HG03575 (cell line): Measurements from ENCODE around the gene TRIM41.

Experiments
- ATAC-seq: cut with Tn5 transposase; IDR thresholded peaks from one replicate; pipeline ENCODE4 v1.9.1; 2021; ENCODE audit not compliant: unreplicated experiment, insufficient number of reproducible peaks, low FRiP score; ENCODE audit errors: extremely low read depth

TRIM41 gene

GRCh38 chr5:181191526-181192336 lies 31.4 kb upstream of the TRIM41 start:
- no peak for ATAC-seq

DNA sequence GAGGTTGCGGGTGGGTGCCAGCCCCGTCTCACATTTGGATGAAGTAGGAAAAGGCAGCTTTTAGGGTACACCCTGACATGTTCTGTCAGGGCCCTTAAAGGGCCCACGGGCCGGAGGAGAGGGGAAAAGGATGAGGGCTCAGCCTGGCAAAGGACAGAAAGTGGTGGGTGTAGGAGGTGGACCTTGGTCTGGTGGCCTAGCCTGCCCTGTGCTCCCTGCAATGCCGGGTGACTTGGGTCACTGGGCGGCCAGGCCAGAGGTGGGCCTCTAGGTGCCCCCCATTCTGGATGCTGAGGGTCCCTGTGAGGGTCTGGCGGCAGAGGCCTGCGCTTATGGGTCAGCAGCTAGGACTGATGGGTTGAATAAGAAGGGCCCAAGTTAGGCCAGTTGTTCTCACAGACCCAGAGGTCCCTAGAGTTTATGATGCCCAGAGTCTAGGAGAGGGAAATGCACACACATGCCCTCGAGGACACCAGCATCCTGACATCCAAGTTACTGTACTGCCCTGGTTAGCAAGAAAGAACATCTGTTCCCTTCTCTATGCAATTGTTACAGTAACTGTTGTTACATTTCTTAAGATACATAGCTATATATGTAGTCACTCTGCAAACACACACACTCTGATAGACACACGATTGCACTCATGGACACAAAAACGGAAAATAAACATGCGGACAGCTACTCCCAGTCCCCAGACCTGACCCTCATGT lies 30.6 kb upstream of the TRIM41 start:
- ATAC-seq, result no peak

GRCh38 chr5:181193656-181194055 lies 29.4 kb upstream of the TRIM41 start:
- ATAC-seq, result no peak

DNA sequence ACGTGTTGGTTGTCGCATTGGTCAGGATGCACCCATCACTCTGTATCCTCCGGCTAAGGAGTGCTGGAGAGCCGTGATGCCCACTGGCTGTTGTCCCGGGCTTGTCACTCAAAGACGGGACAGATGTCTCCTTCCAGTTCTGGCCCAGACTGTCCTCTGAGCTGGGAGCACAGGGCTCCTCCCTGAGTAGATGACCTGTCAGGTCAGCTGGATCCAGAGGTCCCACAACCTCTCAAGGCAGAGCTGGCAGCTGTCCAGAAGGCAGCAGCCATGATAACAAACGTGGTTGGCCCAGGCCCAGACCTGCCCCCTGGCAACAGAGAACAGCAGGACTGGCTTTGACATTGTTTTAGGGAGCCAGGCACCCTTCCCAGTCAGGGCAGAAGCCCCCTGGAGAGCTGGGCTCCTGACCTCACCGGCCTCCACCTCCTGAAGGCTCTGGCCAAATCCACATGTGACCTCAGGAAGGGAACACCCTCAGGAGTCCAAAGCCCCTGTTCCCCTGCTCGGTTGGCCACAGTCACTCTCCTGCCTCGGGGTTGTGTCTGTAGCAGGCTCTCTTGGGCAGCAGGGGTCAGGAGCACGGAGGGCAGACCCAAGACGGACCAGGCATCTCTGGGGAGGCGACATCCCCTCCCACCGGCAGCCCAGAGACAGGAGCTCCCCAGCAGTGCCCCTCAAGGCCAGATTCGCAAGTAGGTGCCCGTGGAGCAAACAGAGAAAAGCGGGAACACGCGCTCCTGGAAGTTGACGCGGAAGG lies 28.4 kb upstream of the TRIM41 start:
- no peak for ATAC-seq

DNA sequence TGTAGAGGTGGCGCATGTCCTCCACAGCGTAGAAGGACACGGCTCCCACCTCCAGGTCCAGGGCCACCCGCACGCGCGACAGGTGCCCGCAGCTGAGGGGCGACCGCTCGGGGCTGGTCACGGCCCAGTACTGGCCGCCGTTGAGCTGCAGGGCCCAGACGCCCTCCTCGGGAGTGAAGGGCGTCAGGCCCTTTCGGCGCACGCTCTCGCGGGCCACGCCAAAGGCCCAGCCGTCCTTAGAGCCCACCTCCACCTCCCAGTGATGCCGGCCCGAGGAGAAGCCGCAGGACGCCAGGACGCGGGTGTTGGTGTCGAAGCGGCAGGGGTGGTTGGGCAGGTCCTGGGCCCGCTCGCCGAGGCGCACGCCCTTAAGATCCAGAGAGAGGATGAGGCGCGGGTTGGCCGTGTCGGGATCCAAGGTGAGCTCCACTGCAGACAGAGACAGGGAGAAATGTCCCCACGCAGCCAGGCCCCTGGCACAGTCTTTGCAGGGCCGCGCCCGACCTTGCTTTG lies 27.8 kb upstream of the TRIM41 start:
- no peak for ATAC-seq

GRCh38 chr5:181197326-181197951 lies 25.6 kb upstream of the TRIM41 start:
- ATAC-seq, result no peak

DNA sequence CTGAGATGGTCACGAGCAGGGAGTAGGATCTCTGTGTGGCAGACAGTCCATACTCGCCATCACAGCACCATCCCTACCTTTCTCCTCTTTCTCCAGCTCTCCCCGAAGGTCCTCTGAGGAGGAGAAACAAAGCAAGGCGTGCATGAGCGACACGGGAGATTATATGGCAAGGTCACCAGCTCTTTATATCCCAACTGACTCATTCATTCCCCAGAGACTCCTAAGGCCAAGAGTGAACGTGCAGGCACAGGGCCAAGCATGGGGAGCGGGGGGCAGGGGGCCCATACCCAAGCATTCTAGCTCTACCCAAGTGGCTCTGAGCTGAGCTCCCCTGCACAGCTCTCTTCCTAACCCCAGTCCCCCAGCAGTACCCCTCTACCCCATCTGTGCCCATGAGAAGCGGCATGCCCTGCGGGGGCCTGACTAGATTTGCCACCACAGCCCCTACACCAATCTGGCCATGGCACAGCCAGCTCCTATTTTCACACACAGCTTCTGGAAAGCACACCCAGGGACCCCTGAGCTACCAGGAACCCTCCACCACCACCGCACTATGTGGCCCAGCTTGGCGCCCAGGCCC lies 24.9 kb upstream of the TRIM41 start:
- ATAC-seq, result no peak

DNA sequence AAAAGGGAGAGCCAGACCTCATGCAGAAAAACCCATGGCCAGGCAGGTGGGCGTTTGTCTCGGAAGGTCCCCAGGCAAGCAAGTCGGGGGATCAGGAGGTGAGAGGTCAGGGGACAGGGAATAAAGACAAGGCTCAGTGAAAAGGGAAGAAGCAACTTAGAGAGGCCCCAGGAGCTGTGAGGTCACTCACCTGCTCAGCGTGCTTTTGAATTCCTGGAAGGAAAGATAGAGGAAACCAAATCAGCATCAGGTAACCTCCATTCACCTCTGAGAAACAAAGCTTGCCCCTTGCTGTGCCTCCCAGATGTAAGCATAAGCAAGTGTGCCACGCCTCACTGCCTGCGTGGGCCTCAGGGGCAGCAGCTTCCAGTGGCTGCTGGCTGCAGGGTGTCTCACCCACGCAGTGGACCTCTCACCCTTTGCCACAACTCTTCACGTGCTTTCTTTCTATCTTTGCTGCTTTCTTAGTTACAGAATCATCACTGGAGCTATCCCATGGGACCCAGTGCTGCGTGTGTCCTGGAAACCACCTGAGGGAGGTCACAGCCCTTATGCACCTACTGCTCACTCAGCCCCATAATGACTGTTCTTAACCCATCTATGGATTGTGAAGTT lies 24.1 kb upstream of the TRIM41 start:
- ATAC-seq, result peak; percentile 44

DNA sequence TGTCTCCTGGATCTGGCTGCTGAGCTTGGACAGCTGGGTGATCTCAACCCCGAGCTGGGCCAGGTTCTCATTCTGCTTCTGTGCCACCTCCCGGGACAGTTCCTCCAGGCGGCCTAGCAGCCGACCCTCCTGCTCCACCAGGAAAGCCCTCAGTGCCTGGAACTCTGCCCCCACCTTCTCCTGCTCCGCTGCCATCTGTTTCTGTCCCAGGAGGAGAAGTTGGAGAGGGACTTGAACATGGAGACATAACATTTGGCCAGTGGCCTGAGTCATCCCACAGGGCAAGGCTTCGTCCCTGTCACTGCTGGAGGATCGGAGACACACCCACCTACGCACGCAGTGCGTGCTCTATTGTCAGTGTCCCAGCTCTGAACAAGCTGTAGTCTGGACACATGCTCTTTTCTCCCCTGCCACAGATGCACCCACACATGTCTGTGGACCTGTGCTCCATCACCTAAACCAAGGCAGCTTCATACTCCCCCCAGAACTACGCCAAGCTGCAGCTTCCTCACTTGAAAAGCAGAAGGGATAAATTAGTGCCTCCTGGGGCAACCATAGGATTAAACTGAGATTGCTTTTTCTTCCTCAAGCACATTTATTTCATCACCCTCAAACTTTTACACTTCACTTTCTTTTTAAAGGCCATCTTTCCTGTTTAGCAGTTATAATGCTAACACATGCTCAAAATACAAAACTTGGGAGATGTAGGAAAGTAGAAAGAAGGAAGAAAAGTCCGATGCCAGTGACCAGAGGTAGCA lies 23.0 kb upstream of the TRIM41 start:
- ATAC-seq, result no peak

- ATAC-seq, result no peak
Measured at GRCh38 chr5:181200816-181201215, 22.3 kb upstream of the TRIM41 start.

GRCh38 chr5:181203093-181203711 lies 19.9 kb upstream of the TRIM41 start:
- ATAC-seq, result no peak

GRCh38 chr5:181203777-181204112 lies 19.3 kb upstream of the TRIM41 start:
- no peak for ATAC-seq

DNA sequence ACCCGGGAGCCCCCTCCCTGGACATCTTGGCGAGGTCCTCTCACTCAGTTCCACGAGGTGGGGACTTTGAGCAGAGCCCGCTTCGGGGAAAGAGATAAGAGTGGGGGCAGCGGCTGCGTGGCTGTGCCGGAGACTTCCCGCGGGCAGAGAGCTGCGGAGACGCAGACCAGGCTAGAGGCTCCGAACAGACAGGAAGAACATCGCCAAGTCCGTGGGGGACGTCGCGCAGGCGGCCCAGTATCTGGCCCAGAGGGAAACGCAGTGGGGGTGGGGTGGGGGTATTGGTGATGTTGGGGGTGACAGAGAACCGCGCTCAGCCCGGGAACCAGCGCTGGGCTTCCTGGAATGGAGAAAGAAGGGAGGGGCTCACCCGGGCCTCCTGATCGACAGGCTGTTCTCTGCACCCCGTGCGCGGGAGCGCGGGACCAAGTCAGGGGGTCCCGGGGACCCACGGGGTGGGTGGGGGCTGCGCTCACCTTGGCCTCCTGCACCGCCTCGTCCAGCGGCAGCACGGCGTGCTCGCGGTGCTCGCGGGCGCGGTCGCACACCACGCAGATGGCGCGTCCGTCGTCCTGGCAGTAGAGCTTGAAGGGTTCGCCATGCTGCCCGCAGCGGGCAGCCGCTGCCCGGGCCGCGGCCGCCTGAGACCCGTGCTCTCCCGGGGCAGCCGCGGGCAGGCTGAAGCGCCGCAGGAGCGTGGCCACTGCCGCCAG lies 18.8 kb upstream of the TRIM41 start:
- ATAC-seq, result no peak

DNA sequence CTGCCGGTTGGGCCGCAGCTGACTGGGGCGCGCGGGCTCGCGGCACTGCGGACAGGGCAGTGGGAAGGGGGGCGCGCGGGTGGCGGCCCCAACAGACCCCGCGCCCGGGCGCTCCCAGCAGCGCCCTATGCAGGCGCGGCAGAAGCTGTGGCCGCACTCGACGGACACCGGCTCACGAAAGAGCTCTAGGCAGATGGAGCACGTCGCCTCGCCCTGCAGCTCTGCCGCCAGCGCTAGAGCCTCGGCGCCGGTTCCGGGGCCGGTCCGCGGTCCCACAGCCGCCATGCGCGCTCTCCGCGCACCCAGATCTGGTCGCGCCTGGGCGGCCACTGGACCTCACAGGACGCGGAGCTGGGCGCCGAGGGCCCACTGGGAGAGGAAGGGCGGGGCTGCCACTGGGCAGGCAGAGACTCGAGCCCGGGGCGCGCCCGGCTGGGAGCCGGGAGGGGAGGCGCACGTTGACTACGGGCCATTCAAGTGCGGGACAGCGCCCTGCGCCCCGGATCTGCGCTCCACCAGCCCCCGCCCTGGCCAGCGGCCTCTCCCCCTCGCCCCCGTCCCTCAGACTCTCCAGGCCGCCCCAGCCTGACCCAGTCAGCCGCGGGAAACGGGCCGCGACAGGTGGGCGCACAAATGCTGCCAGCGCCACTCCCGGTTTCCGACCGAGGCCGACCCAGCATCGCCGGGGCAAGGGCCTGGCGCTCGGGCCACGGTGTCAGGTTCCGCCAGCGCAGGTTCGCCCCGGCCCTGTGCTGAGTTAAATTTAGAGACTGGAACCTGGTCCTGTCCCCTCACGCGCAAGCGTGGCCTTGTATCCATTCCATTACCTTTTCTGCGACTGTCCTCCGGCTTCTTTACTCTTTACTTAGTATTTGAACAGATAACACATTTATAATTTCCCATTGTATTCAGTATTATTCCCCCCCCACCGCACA lies 18.0 kb upstream of the TRIM41 start, which contains the start of gene TRIM7:
Gene TRIM7, minus strand, starts transcription at position 371 of the 935 bp plus-strand sequence. Its CDS starts 86 bp downstream, at position 285.
- ATAC-seq, result no peak

DNA sequence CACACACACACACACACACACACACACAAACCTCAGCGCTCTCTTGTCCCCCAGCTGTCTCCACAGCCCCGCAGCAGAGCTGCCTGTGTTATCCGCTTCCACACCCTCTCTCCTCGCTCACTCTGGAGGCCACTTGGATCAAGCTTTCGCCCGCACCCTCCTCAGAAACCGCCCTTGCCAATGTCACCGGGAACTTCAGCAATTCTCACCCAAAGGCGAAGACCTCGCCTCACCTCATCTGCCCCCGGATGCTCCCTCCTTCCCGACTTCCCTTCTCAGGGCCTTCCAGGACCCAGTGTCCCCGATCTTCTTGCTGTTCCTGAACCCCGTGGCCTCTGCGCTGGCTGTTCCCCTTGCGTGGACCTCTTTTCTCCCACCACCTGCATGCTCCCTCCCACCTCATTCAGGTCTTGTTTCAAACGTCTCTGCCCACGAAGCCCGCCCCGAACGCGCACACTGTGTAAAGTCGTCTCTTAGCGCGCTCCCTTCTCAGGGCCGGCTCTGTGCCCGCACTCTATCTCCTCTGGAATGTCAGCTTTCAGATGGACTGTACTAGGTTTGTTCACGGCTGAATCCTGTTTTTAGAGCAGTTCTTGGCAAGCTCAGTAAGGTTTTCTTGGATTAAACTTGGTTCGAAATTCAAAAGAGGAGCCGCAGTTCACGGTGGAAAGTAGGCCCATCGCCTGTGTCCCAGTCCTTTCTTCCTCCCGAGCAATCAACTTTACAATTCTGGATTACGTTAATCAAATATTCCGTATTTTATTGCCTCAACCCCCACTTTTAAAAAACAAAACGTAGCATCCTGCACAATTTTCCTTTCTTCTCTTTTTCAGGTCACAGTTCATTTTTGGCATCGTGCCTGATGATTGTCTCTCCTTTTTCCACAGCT lies 17.1 kb upstream of the TRIM41 start:
- no peak for ATAC-seq
